Small intestine (tissue), 7 donors: ENCODE results near the gene RBM33. TPM values are rescaled to one million over a fixed set of nuclear protein-coding genes. Genes with fewer than 3 reads are reported as not detected.

Experiments
- DNase-seq, 2 donors: peaks; one replicate each; pipeline versions ENCODE4 v3.0.0 to v3.0.0-alpha.2; 2013
- FAIRE-seq: peaks from 2 replicates; lab custom pipeline; 2012; peaks lifted over from hg19 to GRCh38; lab: Jason Lieb, UNC
- H3K27ac ChIP-seq, 3 donors: one replicate each; pipeline ENCODE4 v1.5.1; 2013; ENCODE audit warnings: low read length in 2 of 3, mild to moderate bottlenecking in 2 of 3, control low read depth in 1 of 3, inconsistent platforms in 1 of 3, low read depth in 1 of 3, moderate library complexity in 1 of 3
- H3K27me3 ChIP-seq, 3 donors: one replicate each; pipeline ENCODE4 v1.6.1; 2013; ENCODE audit warnings: low read length in 3 of 3, inconsistent platforms in 1 of 3; ENCODE audit not compliant: control insufficient read depth in 3 of 3, insufficient read depth in 3 of 3
- H3K36me3 ChIP-seq, 3 donors: one replicate each; pipeline ENCODE4 v1.6.1; 2013; ENCODE audit warnings: low read length in 3 of 3, inconsistent platforms in 1 of 3, low read depth in 1 of 3, mild to moderate bottlenecking in 1 of 3, moderate library complexity in 1 of 3; ENCODE audit not compliant: control insufficient read depth in 3 of 3, insufficient read depth in 2 of 3
- H3K4me1 ChIP-seq, 3 donors: one replicate each; pipeline ENCODE4 v1.6.1; 2013; ENCODE audit warnings: low read length in 2 of 3, inconsistent platforms in 1 of 3, low read depth in 1 of 3, mild to moderate bottlenecking in 1 of 3, moderate library complexity in 1 of 3; ENCODE audit not compliant: control insufficient read depth in 3 of 3, insufficient read depth in 2 of 3
- H3K4me3 ChIP-seq, 3 donors: one replicate each; pipeline ENCODE4 v1.5.1; 2013; ENCODE audit warnings: low read length in 3 of 3, control low read depth in 1 of 3, inconsistent platforms in 1 of 3, low read depth in 1 of 3, mild to moderate bottlenecking in 1 of 3, moderate library complexity in 1 of 3
- H3K9me3 ChIP-seq, 2 donors: one replicate each; pipeline ENCODE4 v1.6.1; 2013; ENCODE audit warnings: low read depth in 1 of 2, low read length in 1 of 2; ENCODE audit not compliant: control insufficient read depth in 2 of 2, insufficient read depth in 1 of 2
- WGBS, 3 donors: extraction: QIAGEN DNeasy Blood & Tissue Kit; methylation state at CpG; one replicate each; pipeline ENCODE4 v1.1.7; 2013; 5-methylcytosine and 5-hydroxymethylcytosine counted together
- polyA plus RNA-seq, 4 donors: library from polyadenylated mRNA; stranded (reverse) in 3 of 4; unstranded in 1 of 4; fragments of 200-250 nt in 3 of 4; fragments of 120-200 nt in 1 of 4; gene quantifications; one replicate each; pipeline versions ENCODE4 v1.2.1 to v1.2.3, GENCODE V29; 2013
- donor health status: healthy with polysubstance abuse.
- donor health status: control.
- donor health status: control.
- donor health status: Bipolar disorder and iron deficiency.
- donor health status: healthy.

The RBM33 gene
- polyA plus RNA-seq, 4 donors: 7.8 to 39.7 (median 15.1) TPM

DNA sequence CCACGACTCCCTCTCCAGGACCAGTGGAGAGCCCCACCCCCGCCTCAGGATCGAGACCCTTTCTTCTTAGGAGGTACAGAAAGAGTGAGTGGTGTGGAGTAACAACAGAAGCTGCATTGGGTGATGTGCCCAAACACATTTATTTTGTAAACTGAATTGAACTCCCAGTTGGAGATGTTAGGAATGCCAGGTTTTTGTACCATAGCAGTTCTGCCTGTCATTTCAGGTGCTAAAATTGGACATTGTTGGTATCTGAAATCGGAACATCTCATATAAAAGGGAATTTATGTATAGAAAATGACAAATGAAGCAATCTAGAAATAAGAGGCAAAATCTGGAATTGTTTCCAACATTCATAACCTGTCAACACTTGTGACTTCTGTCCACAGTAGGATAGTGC is 93.1 kb downstream of the RBM33 start:
- FAIRE-seq (no peak), DNase-seq (no peak)
- Histone ChIP-seq H3K36me3 (peaks cover 4 to 35% (median 22%) of the 10 kb centered on the region in 3 donors), H3K4me3 (no peak overlapping the region), H3K4me1 (no peaks in the 10 kb centered on the region), H3K9me3 (no peaks in the 10 kb centered on the region), H3K27me3 (no peaks in the 10 kb centered on the region), H3K27ac (no peak overlapping the region)
- WGBS, 3 donors: 88 to 97% (median 89%) methylated on average over 4 of the region's 4 CpGs

DNA sequence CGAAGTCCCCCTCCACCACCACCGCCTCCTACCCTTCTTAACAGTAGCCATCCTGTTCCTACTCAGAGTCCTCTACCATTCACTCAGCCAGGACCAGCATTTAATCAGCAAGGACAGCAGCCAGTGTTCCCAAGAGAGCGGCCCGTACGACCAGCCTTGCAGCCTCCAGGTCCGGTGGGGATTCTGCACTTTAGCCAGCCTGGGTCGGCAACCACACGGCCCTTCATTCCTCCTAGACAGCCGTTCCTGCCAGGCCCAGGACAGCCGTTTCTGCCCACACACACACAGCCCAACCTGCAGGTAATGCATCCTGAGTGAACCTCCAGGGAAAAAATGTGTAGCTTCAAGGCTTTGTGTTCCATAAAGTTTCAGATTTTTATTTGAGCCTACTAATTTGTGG is 93.6 kb downstream of the RBM33 start:
- DNase-seq (no peak), FAIRE-seq (no peak)
- H3K27ac ChIP-seq: no peak overlapping the region
- H3K9me3 ChIP-seq: no peaks in the 10 kb centered on the region
- no peaks in the 10 kb centered on the region for H3K4me1 ChIP-seq
- 84 to 87% (median 85%) methylated on average over 10 of the region's 10 CpGs for WGBS, 3 donors
- H3K27me3 ChIP-seq: no peaks in the 10 kb centered on the region
- no peak overlapping the region for H3K4me3 ChIP-seq
- peaks cover 4 to 35% (median 24%) of the 10 kb centered on the region in 3 donors for H3K36me3 ChIP-seq

DNA sequence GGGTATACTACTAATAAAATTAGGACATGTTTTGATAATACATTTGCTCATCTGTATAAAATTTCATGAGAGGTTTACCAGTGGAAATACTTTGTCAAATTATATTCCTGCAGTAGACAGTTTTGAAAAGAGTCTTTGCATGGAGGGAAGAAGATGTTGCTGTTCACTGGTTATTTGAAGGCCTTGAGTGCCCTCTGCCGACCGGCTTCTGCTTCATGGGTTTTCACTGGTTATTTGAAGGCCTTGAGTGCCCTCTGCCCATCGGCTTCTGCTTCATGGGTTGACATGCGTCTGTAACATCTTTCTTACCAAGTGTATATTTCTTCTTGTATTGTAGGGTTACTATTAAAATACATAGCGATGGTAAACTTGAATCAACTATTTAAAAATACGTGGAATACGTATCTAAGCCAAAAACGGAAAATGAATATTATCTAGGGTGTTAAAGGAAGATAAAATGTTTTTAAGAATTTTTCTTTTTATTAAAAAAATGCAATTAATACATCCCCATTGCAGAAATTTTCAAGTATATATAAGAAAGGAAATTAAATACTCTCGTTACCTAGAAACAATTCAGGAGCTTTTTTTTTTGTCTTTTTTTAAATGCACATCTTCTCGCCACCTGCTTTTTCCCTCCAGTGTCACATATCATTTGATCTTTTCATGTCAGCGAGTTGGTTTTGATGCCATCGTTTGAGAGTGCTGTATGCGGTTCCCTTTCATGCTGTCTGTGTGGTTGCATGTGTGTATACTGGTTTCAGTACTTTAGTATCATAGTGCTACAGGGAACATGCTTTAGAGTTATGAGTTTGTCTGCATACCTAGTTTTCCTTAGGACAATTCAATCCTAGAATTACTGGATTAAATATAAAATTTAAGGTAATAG is 94.4 kb downstream of the RBM33 start:
- H3K27me3 ChIP-seq: no peaks in the 10 kb centered on the region
- no peaks in the 10 kb centered on the region for H3K9me3 ChIP-seq
- 62 to 68% (median 64%) methylated on average over 13 of the region's 13 CpGs for WGBS, 3 donors
- DNase-seq (peak; percentile 80 to 84), FAIRE-seq (no peak)
- peaks cover 7 to 36% (median 24%) of the 10 kb centered on the region in 3 donors for H3K36me3 ChIP-seq
- no peaks in the 10 kb centered on the region for H3K4me1 ChIP-seq
- no peak overlapping the region for H3K27ac ChIP-seq
- H3K4me3 ChIP-seq: no peak overlapping the region

DNA sequence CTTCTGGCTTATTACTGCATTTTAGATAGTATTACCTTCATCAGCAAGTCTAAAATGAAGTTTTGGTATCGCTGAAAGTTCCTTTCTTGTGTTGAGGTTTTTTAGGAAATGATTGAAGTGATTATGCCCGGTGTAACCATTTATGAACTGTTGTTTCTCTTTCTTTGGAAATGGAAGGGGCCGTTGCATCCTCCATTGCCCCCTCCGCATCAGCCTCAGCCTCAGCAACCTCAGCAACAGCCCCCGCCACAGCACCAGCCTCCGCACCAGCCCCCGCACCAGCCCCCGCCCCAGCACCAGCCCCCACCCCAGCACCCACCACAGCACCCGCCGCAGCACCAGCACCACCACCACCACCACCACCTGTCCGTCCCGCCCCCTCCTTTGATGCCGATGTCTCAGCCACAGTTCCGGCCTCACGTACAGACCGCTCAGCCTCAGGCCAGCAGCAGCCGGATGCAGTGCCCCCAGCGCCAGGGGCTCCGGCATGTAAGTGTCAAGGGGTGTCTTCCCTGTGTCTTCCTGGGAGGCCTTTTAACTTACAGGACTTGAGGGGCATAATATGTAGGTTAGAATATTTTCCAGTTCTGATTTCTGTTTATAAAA is 95.2 kb downstream of the RBM33 start:
- WGBS, 3 donors: 91 to 92% (median 92%) methylated on average over 17 to 19 of the region's 19 CpGs

DNA sequence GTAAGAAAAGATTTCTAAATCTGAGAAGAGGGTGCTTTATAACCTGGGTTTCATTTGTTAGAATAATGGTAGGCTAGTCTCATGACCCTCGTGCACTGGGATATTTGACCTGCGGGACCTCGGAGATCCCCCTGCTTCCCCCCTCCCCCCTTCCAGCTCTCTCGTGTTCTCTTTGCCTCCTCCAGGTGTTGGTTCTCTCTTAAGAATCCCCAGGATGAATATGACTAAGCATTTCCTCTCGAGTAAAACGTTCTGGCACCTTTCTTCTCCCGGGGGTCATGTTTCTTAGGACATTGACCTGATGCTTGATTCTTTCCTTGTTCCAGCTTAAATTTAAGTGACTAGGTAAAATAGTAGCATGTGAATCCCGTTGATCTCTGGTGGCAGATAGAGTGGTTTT is 96.6 kb downstream of the RBM33 start:
- DNase-seq (no peak), FAIRE-seq (no peak)
- 66 to 69% (median 67%) methylated on average over 8 of the region's 8 CpGs for WGBS, 3 donors
- H3K27me3 ChIP-seq: no peaks in the 10 kb centered on the region
- peaks cover 12 to 45% (median 30%) of the 10 kb centered on the region in 3 donors for H3K36me3 ChIP-seq
- H3K27ac ChIP-seq: no peak overlapping the region
- no peak overlapping the region for H3K4me3 ChIP-seq
- H3K9me3 ChIP-seq: no peaks in the 10 kb centered on the region
- peaks cover 0 to 3% (median 0%) of the 10 kb centered on the region in 3 donors for H3K4me1 ChIP-seq

More for the DNA sequence above, 95.2 kb downstream of the RBM33 start:
- no peak for FAIRE-seq
- peaks cover 7 to 35% (median 24%) of the 10 kb centered on the region in 3 donors for H3K36me3 ChIP-seq
- H3K9me3 ChIP-seq: no peaks in the 10 kb centered on the region
- no peak overlapping the region for H3K4me3 ChIP-seq
- no peaks in the 10 kb centered on the region for H3K27me3 ChIP-seq
- no peak for DNase-seq
- H3K4me1 ChIP-seq: no peaks in the 10 kb centered on the region
- H3K27ac ChIP-seq: no peak overlapping the region

- Histone ChIP-seq H3K4me1 (peaks cover 0 to 3% (median 0%) of the 10 kb centered on the region in 3 donors), H3K9me3 (no peaks in the 10 kb centered on the region), H3K27ac (no peak overlapping the region), H3K4me3 (no peak overlapping the region), H3K27me3 (no peaks in the 10 kb centered on the region), H3K36me3 (peaks cover 12 to 47% (median 30%) of the 10 kb centered on the region in 3 donors)
- DNase-seq: no peak
- 90 to 93% (median 90%) methylated on average over 16 of the region's 16 CpGs for WGBS, 3 donors
- no peak for FAIRE-seq
These were observed 97.3 kb downstream of the RBM33 start for GRCh38 chr7:155741805-155742204.

DNA sequence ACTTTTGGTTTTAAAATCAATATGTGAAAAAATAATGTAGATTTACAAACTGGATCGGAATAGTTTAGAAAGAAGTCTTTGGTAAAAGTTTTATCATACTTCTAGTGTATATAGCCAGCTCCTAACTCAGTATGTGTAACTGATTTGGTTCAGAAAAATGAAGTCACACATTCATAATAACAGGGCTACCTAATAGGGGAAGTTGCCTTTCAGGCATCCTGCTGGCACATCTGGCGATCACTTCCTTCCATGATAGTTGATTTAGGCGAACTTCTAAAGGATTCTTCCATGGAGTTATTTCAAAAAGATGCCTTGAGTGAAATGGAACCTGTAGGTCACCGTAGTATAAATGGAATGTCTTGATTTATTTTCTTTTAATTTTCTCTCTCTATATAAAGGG is 98.7 kb downstream of the RBM33 start:
- DNase-seq: no peak
- H3K27me3 ChIP-seq: no peaks in the 10 kb centered on the region
- H3K36me3 ChIP-seq: peaks cover 12 to 42% (median 30%) of the 10 kb centered on the region in 3 donors
- H3K4me1 ChIP-seq: peaks cover 0 to 3% (median 3%) of the 10 kb centered on the region in 3 donors
- no peak for FAIRE-seq
- WGBS, 3 donors: 90 to 98% (median 93%) methylated on average over 4 of the region's 4 CpGs
- no peak overlapping the region for H3K27ac ChIP-seq
- no peak overlapping the region for H3K4me3 ChIP-seq
- H3K9me3 ChIP-seq: no peaks in the 10 kb centered on the region

DNA sequence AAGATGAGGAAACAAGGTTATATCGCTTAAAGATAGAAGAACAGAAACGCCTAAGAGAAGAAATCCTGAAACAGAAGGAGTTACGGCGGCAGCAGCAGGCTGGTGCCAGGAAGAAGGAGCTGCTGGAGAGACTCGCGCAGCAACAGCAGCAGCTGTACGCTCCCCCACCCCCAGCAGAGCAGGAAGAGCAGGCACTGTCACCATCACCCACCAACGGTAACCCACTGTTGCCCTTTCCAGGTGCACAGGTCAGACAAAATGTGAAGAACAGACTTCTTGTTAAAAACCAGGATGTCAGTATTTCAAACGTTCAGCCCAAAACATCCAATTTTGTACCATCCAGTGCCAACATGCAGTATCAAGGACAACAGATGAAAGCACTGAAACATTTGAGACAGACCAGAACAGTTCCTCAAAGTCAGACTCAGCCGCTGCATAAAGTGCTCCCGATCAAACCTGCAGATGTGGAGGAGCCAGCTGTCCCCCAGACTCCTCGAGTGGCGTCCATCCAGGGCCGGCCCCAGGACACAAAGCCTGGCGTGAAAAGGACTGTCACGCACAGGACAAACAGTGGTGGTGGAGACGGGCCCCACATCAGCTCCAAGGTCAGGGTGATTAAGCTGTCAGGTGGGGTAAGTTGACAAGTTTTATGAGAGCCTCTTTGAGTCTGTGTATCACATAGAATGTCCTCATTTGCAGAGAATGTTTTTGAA is 100.7 kb downstream of the RBM33 start:
- Histone ChIP-seq H3K4me1 (peaks cover 0 to 3% (median 3%) of the 10 kb centered on the region in 3 donors), H3K27ac (no peak overlapping the region), H3K4me3 (no peak overlapping the region), H3K36me3 (peaks cover 11 to 46% (median 29%) of the 10 kb centered on the region in 3 donors), H3K9me3 (no peaks in the 10 kb centered on the region), H3K27me3 (no peaks in the 10 kb centered on the region)
- WGBS, 3 donors: 88 to 89% (median 89%) methylated on average over 17 of the region's 17 CpGs
- FAIRE-seq (no peak), DNase-seq (no peak)
